OCI-LY1 (cell line): ENCODE data around the gene ZNF768.

Source experiments
- H2AFZ ChIP-seq: fragments of 200-600 bp; sonication (generic), shearing (Covaris generic); 2 replicates; pipeline ENCODE4 v1.6.0; 2014; ENCODE audit warnings: antibody characterized with exemption, mild to moderate bottlenecking, low read length
- H3F3A ChIP-seq: fragments of 200-600 bp; sonication (generic), shearing (Covaris generic); 2 replicates; pipeline ENCODE4 v1.6.0; 2014; ENCODE audit warnings: mild to moderate bottlenecking, antibody characterized with exemption, low read length, moderate library complexity; ENCODE audit not compliant: insufficient read depth
- H3K27ac ChIP-seq: fragments of 200-600 bp; sonication (generic); 2 replicates; pipeline ENCODE4 v1.5.1; 2014; ENCODE audit warnings: low read length, mixed run types, mild to moderate bottlenecking, low read depth; ENCODE audit not compliant: poor library complexity, severe bottlenecking
- H3K27me3 ChIP-seq: fragments of 200-600 bp; sonication (generic); 2 replicates; pipeline ENCODE4 v1.6.0; 2014; ENCODE audit warnings: antibody characterized with exemption, mild to moderate bottlenecking, low read length, moderate library complexity; ENCODE audit not compliant: insufficient read depth
- H3K36me3 ChIP-seq: fragments of 200-600 bp; sonication (generic); 2 replicates; pipeline ENCODE4 v1.6.1; 2014; ENCODE audit warnings: mild to moderate bottlenecking, antibody characterized with exemption, low read length, moderate library complexity, mixed read lengths; ENCODE audit not compliant: insufficient read depth
- H3K4me1 ChIP-seq: fragments of 200-600 bp; sonication (generic); 2 replicates; pipeline ENCODE4 v1.5.1; 2014; ENCODE audit warnings: mild to moderate bottlenecking, low read length, moderate library complexity; ENCODE audit not compliant: insufficient read depth, severe bottlenecking
- H3K4me2 ChIP-seq: fragments of 200-600 bp; sonication (generic), shearing (Covaris generic); 2 replicates; pipeline ENCODE4 v1.6.1; 2014; ENCODE audit warnings: low read length
- H3K4me3 ChIP-seq: fragments of 200-600 bp; sonication (generic); 2 replicates; pipeline ENCODE4 v1.5.1; 2014; ENCODE audit warnings: low read length, low read depth, mild to moderate bottlenecking, mixed read lengths; ENCODE audit not compliant: poor library complexity, severe bottlenecking
- H3K79me2 ChIP-seq: fragments of 200-600 bp; shearing (Covaris generic); 2 replicates; pipeline ENCODE4 v1.6.1; 2016; ENCODE audit warnings: mixed run types, low read length, mixed read lengths; ENCODE audit not compliant: insufficient read depth
- H3K9ac ChIP-seq: fragments of 200-600 bp; sonication (generic), shearing (Covaris generic); 2 replicates; pipeline ENCODE4 v1.6.1; 2014; ENCODE audit warnings: mild to moderate bottlenecking, low read length, mixed read lengths
- H3K9me2 ChIP-seq: fragments of 200-600 bp; sonication (generic), shearing (Covaris generic); 2 replicates; pipeline ENCODE4 v1.6.1; 2014; ENCODE audit warnings: low read depth, mild to moderate bottlenecking, low read length, mixed read lengths
- H3K9me3 ChIP-seq: fragments of 200-600 bp; shearing (Covaris generic); 2 replicates; pipeline ENCODE4 v1.6.1; 2014; ENCODE audit warnings: low read length, mixed read lengths
- H4K20me1 ChIP-seq: fragments of 200-600 bp; sonication (generic), shearing (Covaris generic); 2 replicates; pipeline ENCODE4 v1.6.0; 2016; ENCODE audit warnings: mild to moderate bottlenecking, low read length; ENCODE audit not compliant: insufficient read depth
- CTCF ChIP-seq: fragments of 200-600 bp; sonication (generic), shearing (Covaris generic); IDR thresholded peaks from 2 replicates; pipeline ENCODE4 v1.5.1; 2017; ENCODE audit warnings: mild to moderate bottlenecking, antibody characterized with exemption, low read length, moderate library complexity, mixed read lengths
- EZH2 ChIP-seq: fragments of 200-600 bp; sonication (generic), shearing (Covaris generic); IDR thresholded peaks from 2 replicates; pipeline ENCODE4 v1.8.0; 2017; ENCODE audit warnings: borderline replicate concordance, mixed run types, mild to moderate bottlenecking, antibody characterized with exemption, low read length, moderate library complexity, mixed read lengths

Gene ZNF768

DNA sequence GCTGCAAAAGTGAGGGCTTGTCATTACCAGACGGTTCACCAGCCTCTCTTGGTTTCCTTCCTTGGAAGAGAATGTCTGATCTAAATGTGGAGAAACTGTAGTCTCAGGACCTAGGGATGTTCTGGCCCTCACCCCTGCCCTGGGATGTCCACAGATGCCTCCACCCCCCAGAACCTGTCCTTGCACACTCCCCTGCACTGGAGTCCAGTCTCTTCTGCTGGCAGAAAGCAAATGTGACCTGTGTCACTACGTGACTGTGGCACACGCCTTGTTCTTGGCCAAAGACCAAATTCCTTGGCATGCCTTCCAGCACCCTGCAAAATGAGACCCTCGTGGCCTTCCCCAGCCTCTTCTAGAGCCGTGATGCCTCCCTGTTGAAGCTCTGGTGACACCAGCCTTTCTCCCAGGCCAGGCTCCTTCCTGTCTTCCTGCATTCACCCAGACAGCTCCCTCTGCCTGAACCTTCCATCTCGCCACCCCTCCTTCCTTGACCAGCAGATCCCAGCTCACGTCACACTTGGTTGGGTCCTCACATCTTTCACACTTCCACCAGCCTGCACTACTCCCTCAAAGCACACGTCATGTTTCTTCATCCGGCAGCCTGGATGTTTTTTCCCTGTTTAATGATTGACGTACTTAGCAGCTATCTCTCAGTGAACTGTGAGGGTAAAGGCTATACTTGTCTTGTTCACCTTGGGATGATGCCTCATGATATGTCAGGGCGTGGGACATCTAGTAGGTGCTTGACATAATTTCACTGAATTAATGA lies 4.3 kb downstream of the ZNF768 start:
- Histone ChIP-seq H3K9me3 (no peaks in the 10 kb centered on the region), H3K9ac (no peak overlapping the region), H3K27me3 (no peaks in the 10 kb centered on the region), H3K4me2 (no peak overlapping the region), H2AFZ (no peak overlapping the region), H3K36me3 (peaks cover 45% of the 10 kb centered on the region), H3K4me3 (no peak overlapping the region), H3K4me1 (peaks cover 22% of the 10 kb centered on the region), H3K27ac (peak overlapping the region; percentile 38), H3F3A (peaks cover 6% of the 10 kb centered on the region; the same call in 1 of the 2 replicates), H4K20me1 (no peaks in the 10 kb centered on the region), H3K9me2 (no peaks in the 10 kb centered on the region), H3K79me2 (no peaks in the 10 kb centered on the region)
- TF ChIP-seq CTCF = no peak
- TF ChIP-seq EZH2 = no peak

DNA sequence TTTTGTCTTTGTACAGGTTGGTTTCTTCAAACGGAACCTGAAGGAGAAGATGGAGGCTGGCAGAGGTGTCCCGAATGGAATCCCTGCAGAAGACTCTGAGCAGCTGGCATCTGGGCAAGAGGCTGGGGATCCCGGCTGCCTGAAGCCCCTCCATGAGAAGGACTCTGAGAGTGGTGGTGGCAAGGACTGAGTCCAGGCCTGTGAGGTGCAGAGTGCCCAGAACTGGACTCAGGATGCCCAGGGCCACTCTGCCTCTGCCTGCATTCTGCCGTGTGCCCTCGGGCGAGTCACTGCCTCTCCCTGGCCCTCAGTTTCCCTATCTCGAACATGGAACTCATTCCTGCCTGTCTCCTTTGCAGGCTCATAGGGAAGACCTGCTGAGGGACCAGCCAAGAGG lies 4.9 kb downstream of the ZNF768 start:
- H3K4me1 ChIP-seq = peaks cover 22% of the 10 kb centered on the region
- no peaks in the 10 kb centered on the region for H3K9me3 ChIP-seq
- H2AFZ ChIP-seq = no peak overlapping the region
- no peaks in the 10 kb centered on the region for H4K20me1 ChIP-seq
- no peak overlapping the region for H3K9ac ChIP-seq
- H3K79me2 ChIP-seq = no peaks in the 10 kb centered on the region
- no peak overlapping the region for H3K4me2 ChIP-seq
- H3K27me3 ChIP-seq = no peaks in the 10 kb centered on the region
- peak overlapping the region; percentile 38 for H3K27ac ChIP-seq
- TF ChIP-seq CTCF (no peak), EZH2 (no peak)
- H3K36me3 ChIP-seq = peaks cover 51% of the 10 kb centered on the region
- H3F3A ChIP-seq = peaks cover 6% of the 10 kb centered on the region; the same call in 1 of the 2 replicates
- H3K4me3 ChIP-seq = no peak overlapping the region
- H3K9me2 ChIP-seq = no peaks in the 10 kb centered on the region

GRCh38 chr16:30519120-30520049 lies 7.0 kb downstream of the ZNF768 start:
- Histone ChIP-seq H3K4me1 (peaks cover 11% of the 10 kb centered on the region), H4K20me1 (no peaks in the 10 kb centered on the region), H3K79me2 (no peaks in the 10 kb centered on the region), H3K9me2 (no peaks in the 10 kb centered on the region), H3K27me3 (no peaks in the 10 kb centered on the region), H3K4me2 (no peak overlapping the region), H2AFZ (no peak overlapping the region), H3K36me3 (peaks cover 72% of the 10 kb centered on the region), H3K9ac (no peak overlapping the region), H3K27ac (no peak overlapping the region), H3F3A (peaks cover 6% of the 10 kb centered on the region; the same call in 1 of the 2 replicates), H3K4me3 (no peak overlapping the region), H3K9me3 (no peaks in the 10 kb centered on the region)
- TF ChIP-seq EZH2 = no peak
- no peak for TF ChIP-seq CTCF
